Mesothelial cell of epicardium (in vitro differentiated cells): Measurements from ENCODE around the gene TMEM11. TPM values are rescaled to one million over a fixed set of nuclear protein-coding genes. Genes with fewer than 3 reads are reported as not detected.

Source experiments
- DNase-seq, 2 experiments: peaks; one replicate each; pipeline ENCODE4 v3.0.0; 2021; ENCODE audit warnings: low spot score in 2 of 2; ENCODE audit not compliant: unreplicated experiment in 2 of 2
- H3K27ac Mint-ChIP-seq: 2 replicates; pipeline ENCODE4 v1.8.0; 2021; ENCODE audit warnings: mixed read lengths
- H3K27me3 Mint-ChIP-seq: 2 replicates; pipeline ENCODE4 v1.8.0; 2021; ENCODE audit warnings: low read depth, mixed read lengths
- H3K36me3 Mint-ChIP-seq: 2 replicates; pipeline ENCODE4 v1.8.0; 2021; ENCODE audit warnings: mixed read lengths
- H3K4me1 Mint-ChIP-seq: 2 replicates; pipeline ENCODE4 v1.8.0; 2021; ENCODE audit warnings: mixed read lengths
- H3K4me3 Mint-ChIP-seq: 2 replicates; pipeline ENCODE4 v1.8.0; 2021; ENCODE audit warnings: mild to moderate bottlenecking, moderate library complexity, mixed read lengths
- H3K9me3 Mint-ChIP-seq: 2 replicates; pipeline ENCODE4 v1.8.0; 2021; ENCODE audit warnings: mixed read lengths
- CTCF ChIP-seq: fragments of 200-600 bp; sonication (generic); IDR thresholded peaks from one replicate; pipeline ENCODE4 v1.5.0; 2021; ENCODE audit warnings: antibody characterized with exemption; ENCODE audit not compliant: unreplicated experiment
- total RNA-seq: library from RNA; stranded (reverse); gene quantifications from 3 replicates; pipeline ENCODE4 v1.2.1, GENCODE V29; 2021

The TMEM11 gene
- total RNA-seq, 1 donor from 2014 or later, result 20.6 TPM

GRCh38 chr17:21191698-21192097, 22.3 kb downstream of the TMEM11 start:
- H3K4me1 Mint-ChIP-seq, result peaks cover 9% of the 10 kb centered on the region
- H3K9me3 Mint-ChIP-seq, result no peaks in the 10 kb centered on the region
- H3K36me3 Mint-ChIP-seq, result peaks cover 32% of the 10 kb centered on the region
- H3K4me3 Mint-ChIP-seq, result no peak overlapping the region
- no peaks in the 10 kb centered on the region for H3K27me3 Mint-ChIP-seq
- no peak for TF ChIP-seq CTCF
- no peak for DNase-seq
- H3K27ac Mint-ChIP-seq, result no peak overlapping the region

GRCh38 chr17:21190078-21190477, 23.9 kb downstream of the TMEM11 start:
- no peak for TF ChIP-seq CTCF
- Mint-ChIP-seq H3K36me3 (peaks cover 37% of the 10 kb centered on the region), H3K4me3 (no peak overlapping the region), H3K9me3 (no peaks in the 10 kb centered on the region), H3K27ac (no peak overlapping the region), H3K4me1 (peaks cover 9% of the 10 kb centered on the region), H3K27me3 (no peaks in the 10 kb centered on the region)
- DNase-seq, result no peak

GRCh38 chr17:21189361-21189760, 24.6 kb downstream of the TMEM11 start:
- Mint-ChIP-seq H3K9me3 (no peaks in the 10 kb centered on the region), H3K4me3 (no peak overlapping the region), H3K27me3 (no peaks in the 10 kb centered on the region), H3K36me3 (peaks cover 32% of the 10 kb centered on the region), H3K4me1 (peaks cover 3% of the 10 kb centered on the region), H3K27ac (no peak overlapping the region)
- DNase-seq, result no peak
- TF ChIP-seq CTCF, result no peak

- H3K4me3 Mint-ChIP-seq, result no peak overlapping the region
- DNase-seq, result no peak
- H3K27me3 Mint-ChIP-seq, result no peaks in the 10 kb centered on the region
- H3K27ac Mint-ChIP-seq, result no peak overlapping the region
- no peaks in the 10 kb centered on the region for H3K9me3 Mint-ChIP-seq
- no peaks in the 10 kb centered on the region for H3K4me1 Mint-ChIP-seq
- TF ChIP-seq CTCF, result no peak
- H3K36me3 Mint-ChIP-seq, result peaks cover 26% of the 10 kb centered on the region
Measured at GRCh38 chr17:21186399-21187187, 27.4 kb downstream of the TMEM11 start.

GRCh38 chr17:21185061-21185460, 28.9 kb downstream of the TMEM11 start:
- Mint-ChIP-seq H3K27ac (no peak overlapping the region), H3K4me1 (no peaks in the 10 kb centered on the region), H3K36me3 (peaks cover 21% of the 10 kb centered on the region), H3K9me3 (no peaks in the 10 kb centered on the region), H3K4me3 (no peak overlapping the region), H3K27me3 (no peaks in the 10 kb centered on the region)
- no peak for TF ChIP-seq CTCF
- DNase-seq, result no peak
